Hindlimb muscle (tissue), 1 donor: ENCODE results near the gene METTL21A. TPM values are rescaled to one million over a fixed set of nuclear protein-coding genes. Genes with fewer than 3 reads are reported as not detected.

ENCODE experiments used
- polyA plus RNA-seq: library from polyadenylated mRNA; unstranded; fragments of 120-200 nt; gene quantifications from one replicate; pipeline ENCODE4 v1.2.1, GENCODE V29; 2013; ENCODE audit not compliant: insufficient read length

METTL21A gene
- polyA plus RNA-seq, 1 donor: 15.3 TPM

Other genes starting within 250 kb of the METTL21A start
- 35.3 TPM for gene CREB1, start 95.4 kb downstream of the METTL21A start, polyA plus RNA-seq
- 10.3 TPM for gene CCNYL1, start 86.2 kb upstream of the METTL21A start, polyA plus RNA-seq
- gene FZD5, start 144.5 kb upstream of the METTL21A start, polyA plus RNA-seq: 1.3 TPM